A673 (cell line): ENCODE data around the gene KCTD16. TPM values are rescaled to one million over a fixed set of nuclear protein-coding genes. Genes with fewer than 3 reads are reported as not detected.

ENCODE experiments used
- BruUV-seq: library from RNA; stranded (reverse); fragments of 400-500 nt; replicated peaks from 2 replicates; lab custom pipeline; 2021; lab: Mats Ljungman, UMichigan
- CTCF ChIA-PET: fragments of 300-600 bp; sonication (Branson Sonifier 250); formaldehyde crosslinking; loops from one replicate; lab custom pipeline; 2022; ENCODE audit warnings: antibody characterized with exemption; lab: Charles Lee
- POLR2A ChIA-PET: fragments of 300-600 bp; sonication (Branson Sonifier 250); formaldehyde crosslinking; loops from one replicate; lab custom pipeline; 2022; ENCODE audit warnings: antibody characterized with exemption; ENCODE audit not compliant: low non-redundant PET; lab: Charles Lee
- DNase-seq: peaks from one replicate; pipeline ENCODE4 v3.0.0-alpha.2; 2015; ENCODE audit warnings: low spot score
- H3K27ac ChIP-seq: fragments of 200-600 bp; sonication (generic); 2 replicates; pipeline ENCODE4 v1.5.1; 2016; ENCODE audit warnings: mixed run types, low read depth, mild to moderate bottlenecking, mixed read lengths, antibody characterized with exemption, low read length; ENCODE audit not compliant: poor library complexity, severe bottlenecking
- H3K27me3 ChIP-seq: fragments of 200-600 bp; sonication (generic); replicated peaks from 2 replicates; pipeline ENCODE4 v1.6.1; 2017; ENCODE audit warnings: mixed run types, low read depth, mild to moderate bottlenecking, mixed read lengths, antibody characterized with exemption, low read length; ENCODE audit not compliant: insufficient read depth, poor library complexity
- H3K36me3 ChIP-seq: fragments of 200-600 bp; sonication (generic); 2 replicates; pipeline ENCODE4 v1.6.1; 2016; ENCODE audit warnings: mixed run types, mild to moderate bottlenecking, mixed read lengths, antibody characterized with exemption, low read length; ENCODE audit not compliant: insufficient read depth, poor library complexity, severe bottlenecking
- H3K4me1 ChIP-seq: fragments of 200-600 bp; sonication (generic); 2 replicates; pipeline ENCODE4 v1.6.1; 2017; ENCODE audit warnings: mixed run types, mild to moderate bottlenecking, mixed read lengths, antibody characterized with exemption, low read length; ENCODE audit not compliant: insufficient read depth, poor library complexity, severe bottlenecking
- H3K4me3 ChIP-seq: fragments of 200-600 bp; sonication (generic); 2 replicates; pipeline ENCODE4 v1.5.1; 2016; ENCODE audit warnings: low read depth, mixed run types, mild to moderate bottlenecking, mixed read lengths, low read length; ENCODE audit not compliant: poor library complexity, severe bottlenecking
- H3K9me3 ChIP-seq: fragments of 200-600 bp; sonication (generic); 2 replicates; pipeline ENCODE4 v1.6.1; 2016; ENCODE audit warnings: mixed run types, low read depth, mild to moderate bottlenecking, mixed read lengths, antibody characterized with exemption, low read length; ENCODE audit not compliant: poor library complexity, severe bottlenecking
- CTCF ChIP-seq: fragments of 300-800, 200-600 bp; sonication (generic); conservative IDR thresholded peaks from 2 replicates; pipeline ENCODE4 v1.5.1; 2017; ENCODE audit warnings: low read depth, mild to moderate bottlenecking, antibody characterized with exemption, low read length, moderate library complexity, mixed read lengths
- EZH2 ChIP-seq: fragments of 200-600 bp; sonication (generic); IDR thresholded peaks from 2 replicates; pipeline ENCODE4 v1.6.1; 2017; ENCODE audit warnings: borderline replicate concordance, low read depth, mild to moderate bottlenecking, mixed read lengths, antibody characterized with exemption, low read length; ENCODE audit not compliant: poor library complexity, severe bottlenecking
- intact Hi-C: fragments of 100-400 bp; cut with micrococcal nuclease; formaldehyde crosslinking; loops from one replicate; pipeline ENCODE4 v1.10.0; 2022; ENCODE audit not compliant: unreplicated experiment
- total RNA-seq: library from RNA; stranded (reverse); gene quantifications from 2 replicates; pipeline ENCODE4 v1.2.3, GENCODE V29; 2021

KCTD16 gene
- total RNA-seq, 1 experiment from 2014 or later: 1.1 TPM

GRCh38 chr5:144230806-144231205 is 60.1 kb downstream of the KCTD16 start:
- no peak for DNase-seq
- no peak for TF ChIP-seq EZH2
- no peak for TF ChIP-seq CTCF
- Histone ChIP-seq H3K4me3 (no peak overlapping the region), H3K36me3 (no peaks in the 10 kb centered on the region), H3K27me3 (no peaks in the 10 kb centered on the region), H3K9me3 (no peaks in the 10 kb centered on the region), H3K27ac (no peak overlapping the region), H3K4me1 (no peaks in the 10 kb centered on the region)
- BruUV-seq: no TSS peak
- ChIA-PET POLR2A (no interaction called here), CTCF (no interaction called here)
- intact Hi-C loops: no loop called here

- H3K36me3 ChIP-seq: no peaks in the 10 kb centered on the region
- intact Hi-C loops: no loop called here
- no peaks in the 10 kb centered on the region for H3K4me1 ChIP-seq
- POLR2A ChIA-PET: no interaction called here
- no TSS peak for BruUV-seq
- no peak overlapping the region for H3K27ac ChIP-seq
- TF ChIP-seq EZH2: no peak
- TF ChIP-seq CTCF: no peak
- H3K9me3 ChIP-seq: no peaks in the 10 kb centered on the region
- no peaks in the 10 kb centered on the region for H3K27me3 ChIP-seq
- DNase-seq: no peak
- no peak overlapping the region for H3K4me3 ChIP-seq
- CTCF ChIA-PET: no interaction called here
Measured at GRCh38 chr5:144232285-144232684, 61.6 kb downstream of the KCTD16 start.

- Histone ChIP-seq H3K36me3 (no peaks in the 10 kb centered on the region), H3K9me3 (no peaks in the 10 kb centered on the region), H3K4me3 (no peak overlapping the region), H3K27ac (no peak overlapping the region), H3K4me1 (no peaks in the 10 kb centered on the region), H3K27me3 (no peaks in the 10 kb centered on the region)
- no peak for TF ChIP-seq EZH2
- POLR2A ChIA-PET: no interaction called here
- no TSS peak for BruUV-seq
- CTCF ChIA-PET: no interaction called here
- DNase-seq: no peak
- intact Hi-C loops: no loop called here
Measured at GRCh38 chr5:144236499-144236898, 65.8 kb downstream of the KCTD16 start.

- Histone ChIP-seq H3K27ac (no peak overlapping the region), H3K36me3 (no peaks in the 10 kb centered on the region), H3K4me3 (no peak overlapping the region), H3K9me3 (no peaks in the 10 kb centered on the region), H3K4me1 (no peaks in the 10 kb centered on the region), H3K27me3 (no peaks in the 10 kb centered on the region)
- no peak for TF ChIP-seq CTCF
- TF ChIP-seq EZH2: no peak
- CTCF ChIA-PET: no interaction called here
- POLR2A ChIA-PET: no interaction called here
- intact Hi-C loops: no loop called here
- BruUV-seq: no TSS peak
- no peak for DNase-seq
Measured at GRCh38 chr5:144237851-144238250, 67.2 kb downstream of the KCTD16 start.
